ENCODE results near the gene MZT2A.
"Not testable (repeated sequence)": the region's sequence is repeated elsewhere in the genome, so short reads cannot be mapped to it uniquely, and the experiment has no call there.

The MZT2A gene

DNA sequence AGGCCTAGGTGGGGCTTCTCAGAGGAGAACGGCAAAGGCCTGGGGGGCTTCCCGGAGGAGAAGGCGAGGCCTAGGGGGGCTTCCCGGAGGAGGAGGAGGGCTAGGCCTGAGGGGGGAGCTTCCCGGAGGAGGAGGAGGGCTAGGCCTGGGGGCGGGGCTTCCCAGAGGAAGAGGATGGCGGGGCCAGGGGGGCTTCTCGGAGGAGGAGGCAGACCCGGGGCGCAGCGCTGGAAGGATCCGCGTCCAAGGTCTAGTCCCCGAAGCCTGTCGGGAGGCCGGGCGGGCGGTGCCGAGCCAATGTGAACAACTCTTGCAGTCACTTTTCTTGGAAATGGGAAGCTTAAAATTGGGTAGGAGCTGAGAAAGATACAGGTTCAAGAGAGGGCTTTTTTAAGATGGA lies 46.3 kb downstream of the MZT2A start:
- DNase-seq, result no peak

DNA sequence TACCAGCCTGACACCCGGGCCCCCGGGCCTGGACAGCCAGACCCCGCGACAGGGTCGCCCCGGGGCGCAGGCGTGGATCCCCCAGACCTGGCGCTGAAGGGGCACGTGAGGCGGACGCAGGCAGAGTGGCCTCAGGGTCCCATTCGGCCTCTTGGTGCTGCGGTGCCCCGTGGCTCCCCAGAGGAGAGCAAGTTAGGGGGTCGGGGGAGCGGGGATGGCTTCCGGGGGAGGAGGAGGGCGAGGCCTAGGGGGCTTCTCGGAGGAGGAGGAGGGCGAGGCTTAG lies 46.7 kb downstream of the MZT2A start:
- not testable (repeated sequence) for DNase-seq

DNA sequence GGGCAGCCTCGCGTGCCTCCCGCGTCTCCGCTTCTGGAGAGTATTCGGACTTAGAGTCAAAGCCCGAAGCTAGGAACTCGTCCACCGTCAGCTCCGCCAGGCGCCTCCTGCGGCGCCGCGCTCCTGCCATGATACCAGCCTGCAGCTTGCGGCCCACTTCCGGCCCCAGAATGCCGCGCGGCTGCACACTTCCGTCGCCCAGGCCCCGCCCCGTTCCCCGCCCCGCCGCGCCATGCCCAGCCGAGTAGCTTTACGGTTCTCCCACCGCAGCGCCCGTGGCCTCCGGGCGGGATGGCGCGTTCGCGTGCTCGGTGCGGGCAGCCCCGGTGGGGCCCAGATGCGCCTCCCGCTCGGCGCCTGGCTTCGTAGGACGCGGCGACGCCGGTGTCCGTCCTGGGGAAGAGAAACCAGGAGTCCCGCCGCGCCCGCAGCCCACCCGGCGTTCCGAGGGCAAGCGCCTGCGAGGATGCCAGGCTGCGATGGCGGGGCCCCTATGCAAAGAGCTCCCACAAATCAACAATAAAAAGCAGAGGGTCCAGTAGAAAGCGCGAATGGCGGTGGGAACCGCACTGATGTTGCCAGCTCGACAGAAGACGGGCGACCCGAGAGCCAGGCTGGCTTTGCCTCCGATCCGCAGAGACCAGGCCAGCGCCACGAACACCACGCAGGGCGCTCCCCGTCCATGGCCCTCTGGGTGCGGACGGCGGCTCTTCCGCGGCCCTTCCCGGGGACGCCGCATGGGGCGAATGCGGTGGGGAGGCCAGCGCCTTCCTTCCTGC lies 47.3 kb downstream of the MZT2A start:
- not testable (repeated sequence) for DNase-seq

DNA sequence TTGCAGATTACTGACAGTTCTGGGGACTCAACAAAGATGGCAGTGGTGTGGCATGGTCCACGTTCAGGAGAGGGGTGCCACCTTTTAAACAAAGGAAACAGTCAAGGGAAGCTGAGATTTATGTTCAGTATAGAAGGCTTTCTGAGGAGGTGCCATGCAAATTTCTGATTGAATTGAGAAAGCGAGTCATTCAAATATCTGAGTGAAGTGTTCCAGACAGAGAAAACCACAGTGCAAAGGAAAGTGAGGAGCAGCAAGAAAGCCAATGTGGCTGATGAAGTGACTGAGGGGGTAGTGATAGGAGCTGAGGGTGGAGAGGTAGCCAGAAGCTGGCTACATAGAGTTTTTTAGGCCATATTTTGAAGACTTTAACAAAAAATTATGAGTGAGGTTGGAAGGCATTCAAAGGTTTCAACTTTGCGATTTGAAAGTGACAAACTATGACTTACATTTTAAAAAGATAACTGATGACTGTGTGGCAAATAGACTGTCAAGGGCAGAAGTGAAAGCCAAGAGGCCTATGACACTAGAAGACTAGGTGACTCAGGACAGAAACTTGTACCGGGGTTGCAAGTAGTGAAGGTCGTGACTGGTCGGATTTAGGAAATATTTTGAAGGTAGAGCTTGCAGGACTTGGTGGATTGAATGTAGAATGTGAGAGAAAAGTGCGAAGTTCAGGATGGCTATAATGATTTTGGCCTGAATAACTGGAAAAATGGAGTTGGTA lies 51.3 kb downstream of the MZT2A start:
- not testable (repeated sequence) for DNase-seq
